Ovary (tissue), 3 donors: Measurements from ENCODE around the gene S1PR5.

Experiments used
- EP300 ChIP-seq: sonication (generic); formaldehyde crosslinking; IDR thresholded peaks from one replicate; pipeline ENCODE4 v1.6.1; 2017; ENCODE audit warnings: antibody characterized with exemption
- POLR2A ChIP-seq: fragments of 450-650 bp; IDR thresholded peaks from one replicate; pipeline ENCODE4 v1.6.1; 2017; ENCODE audit warnings: antibody characterized with exemption, mild to moderate bottlenecking, moderate library complexity
- TF ChIP-seq, protein P1 (sequence below), 3 donors: fragments of 450-650 bp in 2 of 3; fragments of 200-600 bp in 1 of 3; IDR thresholded peaks; one replicate each; pipeline versions ENCODE4 v1.5.1 to v1.8.0; 2016 to 2022; ENCODE audit warnings: antibody characterized with exemption in 3 of 3, mild to moderate bottlenecking in 1 of 3
- donor health status: DM: no; HTN: no; CAD: no.

DNA sequence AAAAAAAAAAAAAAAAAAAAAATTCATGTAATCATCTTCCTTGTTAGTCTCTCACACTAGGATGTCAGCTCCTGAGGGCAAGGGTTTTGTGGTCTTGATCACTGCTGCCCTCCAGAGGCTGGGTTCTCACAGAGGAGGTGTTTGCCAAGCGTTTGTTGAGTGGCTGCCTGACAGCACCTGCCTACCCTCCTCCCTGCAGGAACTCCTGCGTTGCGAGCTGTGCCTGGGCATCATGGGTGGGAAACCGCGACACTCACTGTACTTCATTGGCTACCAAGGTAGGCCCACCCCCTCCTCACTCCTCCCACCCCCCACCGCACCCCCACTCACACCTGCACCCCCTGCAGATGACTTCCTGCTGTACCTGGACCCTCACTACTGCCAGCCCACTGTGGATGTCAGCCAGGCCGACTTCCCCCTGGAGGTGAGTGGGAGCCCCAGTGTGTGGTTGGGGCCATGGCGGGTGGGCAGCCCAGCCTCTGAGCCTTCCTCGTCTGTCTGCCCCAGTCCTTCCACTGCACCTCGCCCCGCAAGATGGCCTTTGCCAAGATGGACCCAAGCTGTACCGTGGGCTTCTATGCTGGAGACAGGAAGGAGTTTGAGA lies 34.6 kb upstream of the S1PR5 start:
- TF ChIP-seq, protein P1, sequence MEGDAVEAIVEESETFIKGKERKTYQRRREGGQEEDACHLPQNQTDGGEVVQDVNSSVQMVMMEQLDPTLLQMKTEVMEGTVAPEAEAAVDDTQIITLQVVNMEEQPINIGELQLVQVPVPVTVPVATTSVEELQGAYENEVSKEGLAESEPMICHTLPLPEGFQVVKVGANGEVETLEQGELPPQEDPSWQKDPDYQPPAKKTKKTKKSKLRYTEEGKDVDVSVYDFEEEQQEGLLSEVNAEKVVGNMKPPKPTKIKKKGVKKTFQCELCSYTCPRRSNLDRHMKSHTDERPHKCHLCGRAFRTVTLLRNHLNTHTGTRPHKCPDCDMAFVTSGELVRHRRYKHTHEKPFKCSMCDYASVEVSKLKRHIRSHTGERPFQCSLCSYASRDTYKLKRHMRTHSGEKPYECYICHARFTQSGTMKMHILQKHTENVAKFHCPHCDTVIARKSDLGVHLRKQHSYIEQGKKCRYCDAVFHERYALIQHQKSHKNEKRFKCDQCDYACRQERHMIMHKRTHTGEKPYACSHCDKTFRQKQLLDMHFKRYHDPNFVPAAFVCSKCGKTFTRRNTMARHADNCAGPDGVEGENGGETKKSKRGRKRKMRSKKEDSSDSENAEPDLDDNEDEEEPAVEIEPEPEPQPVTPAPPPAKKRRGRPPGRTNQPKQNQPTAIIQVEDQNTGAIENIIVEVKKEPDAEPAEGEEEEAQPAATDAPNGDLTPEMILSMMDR (IDR thresholded peaks at IDR 0.05), result no peak
- TF ChIP-seq POLR2A (no peak), EP300 (no peak)
